HL-60 (cell line): ENCODE data around the gene CHCHD3.

Source experiments
- CTCF ChIP-seq: IDR thresholded peaks from one replicate; pipeline ENCODE4 v1.5.1; 2011; ENCODE audit warnings: low read length, control low read depth, inconsistent platforms; ENCODE audit not compliant: insufficient read depth
- GABPA ChIP-seq: IDR thresholded peaks from 2 replicates; pipeline ENCODE4 v1.6.1; 2012; ENCODE audit warnings: low read depth
- POLR2AphosphoS5 ChIP-seq: IDR thresholded peaks from 2 replicates; pipeline ENCODE4 v1.6.1; 2012; ENCODE audit warnings: low read depth
- REST ChIP-seq: IDR thresholded peaks from 2 replicates; pipeline ENCODE4 v1.6.1; 2012; ENCODE audit warnings: low read depth; ENCODE audit not compliant: insufficient replicate concordance

- TF ChIP-seq CTCF (no peak), POLR2AphosphoS5 (no peak), GABPA (no peak), REST (no peak)
Observed at GRCh38 chr7:133015888-133016287, 66.0 kb downstream of the CHCHD3 start.
